Measurements from ENCODE around the gene TRPM4. TPM values are rescaled to one million over a fixed set of nuclear protein-coding genes. Genes with fewer than 3 reads are reported as not detected.
A peak's percentile ranks its signal among the peaks of the same experiment; 100 is the strongest.

TRPM4 gene
- total RNA-seq, 1 donor from 2014 or later, result 51.6 TPM

- Histone ChIP-seq H3K27me3 (ENCODE audit: low read depth) (no peaks in the 10 kb centered on the region), H3K4me1 (no peaks in the 10 kb centered on the region), H3K36me3 (no peaks in the 10 kb centered on the region), H3K9me3 (no peaks in the 10 kb centered on the region), H3K4me3 (no peak overlapping the region), H3K27ac (no peak overlapping the region)
- DNase-seq (no peak), ATAC-seq (no peak)
- TF ChIP-seq, protein P1, sequence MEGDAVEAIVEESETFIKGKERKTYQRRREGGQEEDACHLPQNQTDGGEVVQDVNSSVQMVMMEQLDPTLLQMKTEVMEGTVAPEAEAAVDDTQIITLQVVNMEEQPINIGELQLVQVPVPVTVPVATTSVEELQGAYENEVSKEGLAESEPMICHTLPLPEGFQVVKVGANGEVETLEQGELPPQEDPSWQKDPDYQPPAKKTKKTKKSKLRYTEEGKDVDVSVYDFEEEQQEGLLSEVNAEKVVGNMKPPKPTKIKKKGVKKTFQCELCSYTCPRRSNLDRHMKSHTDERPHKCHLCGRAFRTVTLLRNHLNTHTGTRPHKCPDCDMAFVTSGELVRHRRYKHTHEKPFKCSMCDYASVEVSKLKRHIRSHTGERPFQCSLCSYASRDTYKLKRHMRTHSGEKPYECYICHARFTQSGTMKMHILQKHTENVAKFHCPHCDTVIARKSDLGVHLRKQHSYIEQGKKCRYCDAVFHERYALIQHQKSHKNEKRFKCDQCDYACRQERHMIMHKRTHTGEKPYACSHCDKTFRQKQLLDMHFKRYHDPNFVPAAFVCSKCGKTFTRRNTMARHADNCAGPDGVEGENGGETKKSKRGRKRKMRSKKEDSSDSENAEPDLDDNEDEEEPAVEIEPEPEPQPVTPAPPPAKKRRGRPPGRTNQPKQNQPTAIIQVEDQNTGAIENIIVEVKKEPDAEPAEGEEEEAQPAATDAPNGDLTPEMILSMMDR (IDR thresholded peaks at IDR 0.05), result no peak
- intact Hi-C loops (cut with DNase I), result no loop called here
These were observed 92.3 kb downstream of the TRPM4 start for GRCh38 chr19:49249933-49250332.

GRCh38 chr19:49255674-49256073 lies 98.1 kb downstream of the TRPM4 start:
- peak in 1 of 2 donors; percentile 11 for ATAC-seq
- Histone ChIP-seq H3K9me3 (peaks cover 15% of the 10 kb centered on the region), H3K36me3 (no peaks in the 10 kb centered on the region), H3K4me1 (no peaks in the 10 kb centered on the region), H3K4me3 (no peak overlapping the region), H3K27me3 (ENCODE audit: low read depth) (no peaks in the 10 kb centered on the region), H3K27ac (no peak overlapping the region)
- TF ChIP-seq, protein P1 (IDR thresholded peaks at IDR 0.05), result no peak
- intact Hi-C loops (cut with DNase I), result no loop called here
- DNase-seq, result no peak

DNA sequence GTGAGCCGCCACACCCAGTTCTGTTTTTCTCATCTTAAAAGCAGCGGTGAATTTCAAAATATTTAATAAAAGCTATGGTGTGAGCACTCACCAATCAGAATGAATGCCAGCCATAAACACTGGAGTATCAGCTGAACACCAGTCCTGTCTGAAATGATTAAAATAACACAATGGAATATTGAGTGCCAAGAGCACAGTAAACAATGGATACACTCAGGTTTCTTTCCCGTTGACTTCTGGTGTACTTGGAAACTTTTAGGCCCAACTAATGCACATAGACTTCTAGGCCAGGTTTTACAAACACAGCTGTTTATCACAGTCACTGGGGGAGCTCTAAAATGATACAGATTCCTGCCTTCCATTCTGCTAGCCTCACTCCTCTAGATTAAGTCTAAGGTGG lies 99.1 kb downstream of the TRPM4 start:
- H3K4me3 ChIP-seq, result no peak overlapping the region
- H3K9me3 ChIP-seq, result peaks cover 15% of the 10 kb centered on the region
- no peak for ATAC-seq
- H3K27me3 ChIP-seq (ENCODE audit: low read depth), result no peaks in the 10 kb centered on the region
- intact Hi-C loops (cut with DNase I), result no loop called here
- no peak for DNase-seq
- H3K4me1 ChIP-seq, result no peaks in the 10 kb centered on the region
- no peak overlapping the region for H3K27ac ChIP-seq
- H3K36me3 ChIP-seq, result no peaks in the 10 kb centered on the region
- TF ChIP-seq, protein P1 (IDR thresholded peaks at IDR 0.05), result no peak

Other genes with a start within 250 kb of the TRPM4 start
- 1.9 TPM for gene DHDH, start 224.1 kb upstream of the TRPM4 start, total RNA-seq
- 142 TPM for gene BAX, start 202.9 kb upstream of the TRPM4 start, total RNA-seq
- gene FTL, start 192.5 kb upstream of the TRPM4 start, total RNA-seq, result 9,799 TPM
- gene GYS1, start 164.5 kb upstream of the TRPM4 start, total RNA-seq, result 24.8 TPM
- gene RUVBL2, start 163.9 kb upstream of the TRPM4 start, total RNA-seq, result 45.3 TPM
- not detected for gene LHB, start 140.7 kb upstream of the TRPM4 start, total RNA-seq
- gene CGB3, start 133.5 kb upstream of the TRPM4 start, total RNA-seq, result not detected
- not detected for gene CGB2, start 125.9 kb upstream of the TRPM4 start, total RNA-seq
- not detected for gene CGB1, start 120.9 kb upstream of the TRPM4 start, total RNA-seq
- gene CGB5, start 113.9 kb upstream of the TRPM4 start, total RNA-seq, result not detected
- not detected for gene CGB8, start 108.7 kb upstream of the TRPM4 start, total RNA-seq
- gene CGB7, start 100.0 kb upstream of the TRPM4 start, total RNA-seq, result 0.77 TPM
- gene NTF4, start 93.0 kb upstream of the TRPM4 start, total RNA-seq, result 3.1 TPM
- not detected for gene KCNA7, start 85.1 kb upstream of the TRPM4 start, total RNA-seq
- gene SNRNP70, start 72.3 kb upstream of the TRPM4 start, total RNA-seq, result 203 TPM
- 10.6 TPM for gene LIN7B, start 43.4 kb upstream of the TRPM4 start, total RNA-seq
- 1.4 TPM for gene C19orf73, start 38.6 kb upstream of the TRPM4 start, total RNA-seq
- gene PPFIA3, start 38.2 kb upstream of the TRPM4 start, total RNA-seq, result 4.3 TPM
- 1.8 TPM for gene HRC, start 2.4 kb upstream of the TRPM4 start, total RNA-seq
- 4.9 TPM for gene SLC6A16, start 167.4 kb downstream of the TRPM4 start, total RNA-seq
- 175 TPM for gene CD37, start 177.6 kb downstream of the TRPM4 start, total RNA-seq
- 36.2 TPM for gene TEAD2, start 204.6 kb downstream of the TRPM4 start, total RNA-seq
- 0.92 TPM for gene DKKL1, start 206.1 kb downstream of the TRPM4 start, total RNA-seq
- 3.1 TPM for gene KASH5, start 230.5 kb downstream of the TRPM4 start, total RNA-seq